Pulmonary artery endothelial cell (primary cell): ENCODE measurements around the gene DPP9. TPM values are rescaled to one million over a fixed set of nuclear protein-coding genes. Genes with fewer than 3 reads are reported as not detected.
"Not testable (repeated sequence)": the region's sequence is repeated elsewhere in the genome, so short reads cannot be mapped to it uniquely, and the experiment has no call there.

Experiments used
- DNase-seq: peaks from one replicate; pipeline ENCODE4 v3.0.0-alpha.2; 2011; ENCODE audit warnings: low read depth, low spot score
- total RNA-seq: library from RNA; depleted of rRNA; stranded (reverse); fragments of >200 nt; gene quantifications from 2 replicates; pipeline ENCODE4 v1.2.3, GENCODE V29; 2014

DPP9 gene
- total RNA-seq, 1 donor from 2014 or later, result 24.5 TPM

DNA sequence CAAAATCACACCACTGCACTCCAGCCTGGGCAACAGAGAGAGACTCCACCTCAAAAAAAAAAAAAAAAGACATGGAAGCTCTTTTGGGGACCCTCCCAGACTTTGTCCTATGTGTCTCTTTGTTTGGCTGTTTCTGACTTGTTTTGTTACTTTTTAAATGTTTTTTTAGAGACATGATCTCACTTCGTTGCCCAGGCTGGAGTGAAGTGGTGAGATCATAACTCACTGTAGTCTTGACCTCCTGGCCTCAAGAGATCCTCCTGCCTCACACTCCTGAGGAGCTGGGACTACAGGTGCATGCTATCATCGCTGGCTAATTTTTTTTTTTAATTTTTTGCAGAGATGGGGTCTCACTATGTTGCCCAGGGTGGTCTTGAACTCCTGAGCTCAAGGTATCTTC, 16.4 kb upstream of the DPP9 start:
- DNase-seq, result no peak

DNA sequence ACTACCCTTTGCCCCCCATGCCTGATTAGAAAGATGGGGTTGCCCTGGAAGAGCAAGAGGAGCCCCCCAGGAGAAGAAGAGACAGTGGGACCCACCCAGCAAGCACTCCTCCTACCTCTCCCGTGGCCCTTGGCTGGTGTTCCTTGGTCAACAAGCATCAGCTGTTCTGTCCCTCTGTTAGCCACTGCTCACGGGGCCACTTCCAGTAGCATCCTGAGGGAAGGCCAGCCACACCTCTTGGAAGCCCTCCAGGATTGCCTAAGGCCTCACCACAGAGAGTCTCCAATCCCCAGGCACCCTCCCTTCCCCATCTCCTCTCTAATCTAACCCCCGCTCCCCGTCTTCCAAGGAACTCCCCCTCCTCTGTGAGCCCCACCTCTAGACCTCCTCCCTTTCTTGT, 15.1 kb upstream of the DPP9 start:
- no peak for DNase-seq

DNA sequence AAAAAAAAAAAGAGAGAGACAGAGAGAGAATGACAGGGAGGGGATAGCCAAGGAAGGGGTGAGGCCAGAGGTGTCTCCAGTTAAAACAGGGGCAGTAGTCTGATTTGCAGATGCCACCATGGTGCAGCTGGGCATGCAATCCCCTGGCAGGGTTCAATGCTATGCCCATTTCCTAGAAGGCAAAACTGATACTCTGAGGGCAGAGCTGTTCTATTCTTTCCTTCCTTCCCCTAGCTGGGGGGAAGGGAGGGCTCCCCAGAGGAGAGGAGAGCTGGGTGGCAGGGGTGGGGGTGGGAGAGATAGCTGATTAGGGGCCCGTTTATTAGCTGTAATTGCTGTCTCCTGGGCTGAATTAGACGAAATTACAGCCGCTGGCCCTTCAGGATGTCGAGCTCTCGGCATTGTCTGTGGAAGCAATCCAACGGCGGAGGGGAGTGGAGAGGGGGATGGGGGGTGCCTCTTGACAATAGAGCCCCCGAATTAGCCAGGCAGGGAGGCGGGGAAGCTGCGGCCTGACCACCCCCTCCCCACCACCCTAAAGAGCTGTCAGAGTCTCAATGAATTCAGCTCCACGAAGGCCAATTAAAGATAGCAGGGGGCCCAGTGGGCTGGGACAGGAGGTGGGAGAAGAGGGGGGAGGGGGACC, 14.4 kb upstream of the DPP9 start:
- no peak for DNase-seq

DNA sequence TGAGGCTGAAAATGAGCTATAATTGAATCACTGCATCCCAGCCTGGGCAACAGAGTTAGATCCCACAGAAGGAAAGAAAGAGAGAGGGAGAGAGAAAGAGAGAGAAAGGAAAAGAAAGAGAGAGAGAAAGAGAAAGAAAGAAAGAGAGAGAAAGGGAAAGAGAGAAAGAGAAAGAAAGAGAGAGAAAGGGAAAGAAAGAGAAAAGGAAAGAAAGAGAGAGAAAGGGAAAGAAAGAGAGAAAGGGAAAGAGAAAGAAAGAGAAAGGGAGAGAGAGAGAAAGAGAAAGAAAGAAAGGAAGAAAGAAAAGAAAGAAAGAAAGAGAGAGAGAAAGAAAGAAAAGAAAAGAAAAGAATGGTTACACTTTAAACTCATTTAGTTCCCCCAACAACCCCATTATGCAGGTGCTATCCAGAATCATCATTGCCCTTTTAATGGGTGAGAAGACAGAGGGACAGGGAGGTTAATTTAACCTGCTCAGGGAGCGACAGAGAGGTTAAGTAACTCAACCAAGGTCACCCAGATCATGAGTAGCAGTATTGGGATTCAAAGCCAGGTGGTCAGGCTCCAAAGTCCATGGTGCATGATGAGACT, 10.2 kb upstream of the DPP9 start:
- no peak for DNase-seq

DNA sequence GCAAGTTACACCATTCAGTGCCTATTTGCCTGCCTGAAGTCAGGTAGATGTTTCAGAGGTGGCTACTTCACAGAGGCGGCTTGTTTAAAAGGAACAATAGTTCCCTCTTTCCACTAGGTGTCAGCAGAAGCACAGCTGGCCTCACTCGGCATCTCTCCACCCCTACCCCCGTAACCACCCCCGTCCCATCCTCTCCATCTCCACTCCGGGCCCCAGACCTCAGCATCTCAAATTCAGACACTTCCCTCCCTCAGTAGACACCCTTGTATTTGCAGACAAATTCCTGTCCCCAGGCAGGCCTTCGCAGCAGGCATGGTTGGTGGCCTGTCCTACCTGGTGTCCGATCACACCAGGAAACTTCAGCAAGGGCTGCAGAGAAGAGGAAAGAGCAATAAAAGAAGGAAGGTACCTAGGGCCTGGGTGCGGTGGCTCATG, 9.1 kb upstream of the DPP9 start:
- DNase-seq, result no peak

DNA sequence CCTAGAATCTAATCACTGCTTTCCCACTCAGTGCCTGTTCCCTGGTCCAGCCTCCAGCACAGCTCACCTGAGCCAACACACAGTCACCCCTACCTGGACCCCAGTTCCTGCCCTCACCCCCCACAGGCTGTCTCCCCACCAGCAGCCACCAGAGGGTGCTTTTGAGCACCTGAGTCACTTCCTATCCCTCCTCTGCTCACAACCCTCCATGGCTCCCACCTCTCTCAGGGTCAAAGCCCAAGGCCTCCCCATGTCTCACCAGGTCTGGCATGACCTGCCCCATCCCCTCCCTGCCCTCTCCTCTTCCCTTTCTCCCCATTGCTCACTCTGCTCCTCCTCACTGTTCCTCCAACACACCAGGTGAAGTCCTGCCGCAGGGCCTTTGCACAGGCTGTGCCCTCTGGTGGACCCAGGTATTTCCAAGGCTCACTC, 7.1 kb upstream of the DPP9 start:
- no peak for DNase-seq

DNA sequence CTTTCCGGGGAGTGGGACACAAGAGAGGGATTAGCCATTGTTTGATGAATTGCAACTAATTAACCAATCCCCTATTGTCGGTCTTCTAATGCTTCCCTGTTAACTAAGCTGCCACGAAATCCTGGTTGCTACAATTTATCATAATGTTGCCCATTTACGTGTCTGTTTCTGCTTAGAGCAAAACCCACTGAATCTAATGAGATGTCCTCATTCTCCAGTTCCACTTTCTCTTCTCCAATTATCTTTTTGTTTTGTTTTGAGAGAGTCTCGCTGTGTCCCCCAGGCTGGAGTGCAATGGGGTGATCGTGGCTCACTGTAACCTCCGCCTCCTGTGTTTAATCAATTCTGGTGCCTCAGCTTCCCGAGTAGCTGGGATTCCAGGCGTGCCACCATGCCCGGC, 5.2 kb upstream of the DPP9 start:
- no peak for DNase-seq

DNA sequence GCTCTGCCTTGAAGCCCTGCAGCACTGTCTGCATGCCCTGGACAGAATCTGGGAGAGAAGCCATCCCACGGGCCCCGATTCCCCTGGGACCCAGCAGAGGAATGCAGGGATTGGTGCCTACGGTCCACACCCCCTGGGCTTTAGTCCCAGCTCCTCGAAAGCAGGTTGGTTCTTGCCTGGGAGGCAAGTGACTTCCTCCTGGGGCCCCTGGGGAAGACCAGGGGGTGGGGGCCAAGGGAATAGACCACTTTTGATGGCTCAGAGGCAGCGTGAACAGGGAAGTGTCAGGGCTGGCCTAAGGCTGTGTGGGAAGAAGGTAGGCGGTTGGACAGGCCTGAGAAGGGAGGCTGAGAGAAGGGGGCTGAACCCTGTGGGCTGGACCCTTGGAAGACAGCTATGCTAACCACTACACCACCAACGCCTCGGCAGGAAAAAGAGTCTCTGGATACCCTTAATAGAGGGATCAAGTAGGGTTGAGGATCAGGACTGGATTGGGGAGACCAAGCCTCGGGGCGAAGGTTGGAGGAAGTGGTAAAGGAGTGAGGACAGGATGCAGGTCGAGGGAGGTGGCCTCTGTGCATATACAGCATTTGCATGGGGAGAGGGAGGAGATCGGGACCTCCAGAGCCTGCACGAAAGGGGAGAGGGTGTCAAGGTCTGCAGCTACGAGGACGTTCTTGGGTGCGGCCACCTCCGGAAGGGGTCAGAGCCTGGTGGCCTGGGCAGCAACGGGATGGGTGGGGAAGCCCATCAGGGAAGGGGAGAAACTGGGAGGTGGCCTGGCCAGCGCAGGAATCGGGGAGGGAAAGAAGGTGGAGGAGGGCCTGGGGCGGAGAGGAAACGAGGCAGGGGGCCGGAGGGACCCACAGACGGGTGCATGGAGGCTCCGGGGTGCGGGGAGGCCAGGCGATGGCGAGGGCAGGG, 709 bp downstream of the DPP9 start:
- no peak for DNase-seq

DNA sequence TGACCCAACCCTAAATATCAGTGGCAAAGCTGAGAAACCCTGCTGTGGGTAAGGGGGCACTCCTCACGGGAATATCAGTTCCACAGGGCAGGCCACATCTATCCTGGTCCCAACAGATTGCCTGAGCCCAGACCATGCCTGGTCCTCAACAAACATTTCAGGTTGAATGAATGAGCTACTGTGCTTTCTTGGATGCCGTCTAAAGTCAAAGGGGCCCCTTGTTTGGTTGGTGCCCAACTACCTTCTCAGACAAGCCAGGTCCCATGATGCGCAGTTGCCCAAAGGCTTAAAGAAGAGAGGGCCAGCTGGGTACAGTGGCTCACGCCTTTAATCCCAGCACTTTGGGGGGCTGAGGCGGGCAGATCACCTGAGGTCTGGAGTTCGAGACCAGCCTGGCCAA, 2.4 kb downstream of the DPP9 start:
- DNase-seq, result no peak

DNA sequence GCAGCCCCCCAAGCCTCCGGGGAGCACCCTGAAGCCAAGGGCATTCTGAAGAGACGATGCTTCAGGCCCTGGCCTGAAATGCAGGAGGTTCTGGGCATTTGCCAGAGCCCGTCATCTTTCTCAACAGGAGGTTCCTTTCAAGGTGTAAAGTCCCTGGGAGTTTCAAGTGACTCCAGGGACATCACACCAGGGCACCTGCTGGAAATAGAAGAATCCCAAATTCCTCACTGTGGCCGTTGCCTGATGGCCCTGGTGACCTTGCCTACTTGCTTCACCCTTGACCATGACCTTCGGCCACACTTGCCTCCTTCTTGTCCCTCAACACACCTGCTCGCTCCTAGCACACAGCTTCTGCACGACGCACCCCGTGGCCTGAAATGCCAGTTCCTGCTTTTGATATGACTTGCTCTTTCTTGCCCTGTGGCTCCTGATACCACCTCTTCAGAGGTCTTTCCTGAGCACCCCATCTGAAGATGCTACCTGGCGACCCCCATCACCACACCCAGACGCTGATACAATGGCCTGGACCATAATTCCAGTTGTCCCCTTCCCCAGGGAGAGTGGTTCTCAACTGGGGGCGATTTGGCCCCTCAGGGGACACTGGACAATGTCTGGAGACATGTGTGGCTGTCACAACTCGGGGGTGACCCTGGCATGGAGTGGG, 3.5 kb downstream of the DPP9 start:
- DNase-seq, result no peak

DNA sequence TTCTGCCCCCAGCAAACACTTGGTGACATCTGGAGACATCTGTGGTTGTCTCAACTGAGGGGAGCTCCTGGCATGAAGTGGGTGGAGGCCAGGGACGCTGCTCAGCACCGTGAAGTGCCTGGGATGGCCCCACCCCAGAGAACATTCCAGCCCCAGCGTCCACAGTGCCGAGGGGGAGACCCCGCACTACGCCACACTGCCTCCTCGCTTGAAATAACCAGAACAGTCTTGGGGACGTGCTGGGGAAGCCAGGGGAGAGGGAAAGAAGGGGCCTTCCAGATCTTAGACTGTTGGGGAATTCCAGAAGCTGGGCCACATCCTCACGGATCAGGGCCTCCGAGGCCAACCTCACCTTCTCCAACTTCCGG, 4.2 kb downstream of the DPP9 start:
- DNase-seq, result no peak

DNA sequence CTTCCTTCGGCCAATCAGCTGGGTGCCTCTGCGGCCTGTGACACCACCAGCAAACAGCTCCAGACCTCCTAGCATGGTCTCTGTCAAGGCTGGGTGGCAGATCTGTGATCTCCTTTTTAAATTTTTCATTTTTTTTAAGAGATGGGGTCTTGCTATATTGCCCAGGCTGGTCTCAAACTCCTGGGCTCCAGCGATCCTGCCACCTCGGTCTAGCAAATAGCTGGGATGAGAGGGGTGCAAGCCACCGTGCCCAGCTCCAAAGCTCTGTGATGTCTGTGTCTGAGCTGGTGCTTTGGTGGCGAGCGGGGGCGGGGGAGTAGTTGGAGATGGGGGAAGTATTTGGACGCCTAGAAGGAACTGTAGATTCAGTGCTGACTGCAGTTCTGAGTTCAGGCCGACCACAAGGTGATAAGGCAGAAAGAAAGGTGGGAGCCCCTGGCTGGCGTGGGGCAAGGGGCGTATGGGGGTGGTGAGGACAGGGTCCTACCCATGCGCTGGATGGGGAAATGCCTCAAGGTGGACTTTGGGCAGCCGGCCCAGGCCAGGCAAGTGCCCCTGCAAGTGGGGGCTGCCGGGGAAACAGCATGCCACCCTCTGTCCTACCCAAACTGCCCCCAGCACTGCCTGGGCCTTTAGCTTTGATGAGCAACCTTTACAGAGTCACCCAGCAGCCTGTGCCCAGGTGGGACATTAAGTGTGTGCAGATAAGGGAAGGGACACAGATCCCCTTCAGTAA, 5.5 kb downstream of the DPP9 start:
- DNase-seq, result no peak

DNA sequence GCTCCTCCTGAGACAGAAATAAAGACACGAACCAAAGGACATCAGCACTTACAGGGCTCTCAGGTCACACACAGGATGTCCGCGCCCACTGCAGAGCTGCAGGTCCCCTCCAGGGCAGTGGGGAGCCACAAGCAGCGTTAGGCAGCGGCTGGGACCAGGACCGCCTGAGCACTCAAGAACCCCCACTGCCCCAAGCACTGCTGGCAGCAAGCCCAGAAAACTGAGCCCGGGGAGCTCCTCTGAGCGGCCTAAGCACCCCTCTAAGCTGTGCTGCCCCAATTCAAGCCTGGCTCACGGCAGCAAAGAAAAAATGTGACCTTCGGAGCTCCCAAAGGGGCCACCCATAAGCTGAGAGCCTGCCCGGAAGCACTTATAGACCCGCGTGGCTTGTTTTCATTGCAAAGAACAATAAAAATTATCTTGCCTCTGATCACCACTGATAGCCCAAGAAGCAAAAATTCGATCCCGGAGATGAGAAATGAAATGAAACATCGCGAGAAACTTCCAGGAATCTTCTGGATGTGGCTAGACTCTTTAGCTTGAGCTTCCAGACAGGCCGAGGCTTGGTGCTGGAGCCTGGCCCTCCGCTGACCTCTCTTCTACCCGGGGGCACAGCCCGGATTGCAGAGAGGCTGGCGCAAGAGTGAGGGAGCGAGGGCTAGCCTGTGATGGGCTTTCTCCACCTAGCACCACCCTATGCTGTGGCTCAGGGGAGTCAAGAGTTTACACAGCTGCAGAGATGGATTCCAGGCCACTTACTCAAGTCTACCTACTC, 6.3 kb downstream of the DPP9 start:
- DNase-seq, result no peak

DNA sequence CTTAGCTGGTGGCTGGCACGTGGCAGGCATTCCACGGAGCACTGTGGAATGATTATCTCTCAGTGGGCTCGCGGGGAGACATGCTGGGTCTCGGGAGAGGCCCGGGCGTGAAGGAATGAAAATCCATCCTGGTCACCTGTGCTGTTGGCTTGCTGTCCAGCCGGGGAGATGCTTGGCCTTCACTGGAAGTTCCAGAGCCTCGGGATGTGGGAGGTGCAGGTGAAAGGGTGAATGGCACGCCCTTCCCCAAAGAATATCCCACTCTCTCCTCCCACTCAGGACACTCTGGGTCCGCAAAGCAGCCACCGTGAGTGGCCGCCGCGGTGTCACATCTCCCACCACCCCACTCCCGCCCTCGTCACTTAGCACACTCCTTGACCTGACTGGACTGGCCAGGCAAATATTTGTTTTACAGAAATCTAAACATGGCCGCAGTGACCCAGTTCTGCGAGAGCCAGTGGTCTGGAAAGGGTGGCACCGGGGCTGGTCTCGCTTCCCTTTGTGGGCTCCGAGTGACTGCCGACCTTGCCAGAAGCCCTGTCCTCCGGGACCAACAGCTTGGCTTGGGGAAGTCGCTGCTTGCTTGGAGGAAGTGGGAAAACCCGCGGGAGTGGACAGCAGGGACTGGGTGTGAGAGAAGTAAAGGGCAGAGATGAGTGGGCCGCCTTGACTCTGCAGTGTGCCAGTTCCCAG, 8.0 kb downstream of the DPP9 start:
- DNase-seq, result no peak

DNA sequence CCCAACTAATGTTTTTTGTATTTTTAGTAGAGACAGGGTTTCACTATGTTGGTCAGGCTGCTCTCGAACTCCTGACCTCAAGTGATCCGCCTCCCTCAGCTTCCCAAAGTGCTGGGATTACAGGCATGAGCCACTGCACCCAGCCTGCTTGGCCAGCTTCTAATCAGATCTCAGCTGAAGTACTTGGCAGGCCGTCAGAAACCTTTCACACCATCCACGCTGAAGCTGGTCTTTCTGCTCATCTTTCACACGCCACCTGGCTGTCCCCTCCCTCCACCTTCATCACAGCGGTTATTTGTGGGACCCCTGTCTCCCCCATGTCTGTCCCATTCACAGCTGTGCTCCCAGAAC, 8.5 kb downstream of the DPP9 start:
- DNase-seq, result not testable (repeated sequence)

DNA sequence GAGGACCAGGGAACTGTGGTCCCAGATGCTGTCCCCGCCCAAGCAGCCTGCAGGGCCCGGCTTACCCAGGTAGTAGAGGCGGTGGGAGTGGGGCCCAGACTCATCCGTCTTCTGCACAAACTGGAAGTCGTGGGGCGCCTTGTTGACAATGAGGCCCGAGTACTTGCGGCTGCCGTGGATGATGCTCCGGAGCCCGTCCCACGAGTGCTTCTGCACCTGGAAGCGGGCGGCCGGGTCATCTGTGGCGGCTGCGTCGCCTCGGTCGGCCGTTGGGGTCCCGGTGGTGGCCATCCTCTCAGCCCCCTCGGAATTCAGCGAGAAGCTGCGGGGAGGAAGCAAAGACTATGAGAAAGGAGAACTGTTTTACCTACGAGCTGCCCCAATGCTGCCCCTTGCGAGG, 9.6 kb downstream of the DPP9 start:
- no peak for DNase-seq

DNA sequence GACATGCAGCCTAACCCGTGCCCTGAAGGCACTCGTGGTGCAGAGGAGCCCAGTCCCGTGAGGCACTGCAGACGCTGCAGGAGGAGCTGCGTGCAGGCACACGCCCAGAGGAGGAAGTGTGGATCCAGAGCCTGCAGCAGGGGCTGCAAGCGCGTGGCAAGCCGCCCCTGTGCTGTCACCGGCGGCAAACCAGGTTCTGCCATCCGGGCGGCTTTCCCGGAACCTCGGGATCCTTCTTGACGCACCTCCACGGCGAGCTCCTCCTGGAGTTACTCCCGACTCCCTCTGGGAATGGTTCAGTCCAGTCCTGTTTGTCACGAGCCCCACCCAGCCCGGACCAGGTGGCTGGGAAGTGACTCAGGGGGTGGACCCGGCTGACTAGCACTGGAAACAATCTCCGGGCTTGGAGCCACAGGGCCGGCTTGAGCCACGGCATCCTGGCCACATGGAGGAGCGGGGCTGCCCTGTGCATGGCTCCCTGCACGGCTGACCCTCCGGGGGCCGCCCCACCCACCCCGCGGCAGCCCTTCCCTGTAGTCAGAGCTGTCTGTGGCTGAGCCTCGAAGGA, 10.2 kb downstream of the DPP9 start:
- DNase-seq, result peak; percentile 91

DNA sequence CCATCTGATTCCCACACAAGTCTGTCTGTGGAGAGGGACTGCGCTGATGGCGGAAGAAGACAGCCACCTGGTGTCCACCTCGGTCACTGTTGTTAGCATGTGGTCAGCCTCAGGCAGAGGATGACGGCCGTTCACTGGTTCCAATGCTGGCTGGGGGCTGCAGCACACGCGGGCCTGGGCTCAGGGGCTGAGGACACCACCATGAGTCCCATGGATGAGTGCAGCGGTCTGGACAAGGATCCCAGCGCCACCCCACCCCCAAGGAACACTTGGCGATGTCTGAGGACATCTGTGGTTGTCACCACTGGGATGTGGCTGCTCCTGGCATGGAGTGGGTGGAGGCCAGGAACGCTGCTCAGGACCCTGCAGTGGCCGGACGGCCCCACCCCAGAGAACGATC, 10.9 kb downstream of the DPP9 start:
- no peak for DNase-seq

DNA sequence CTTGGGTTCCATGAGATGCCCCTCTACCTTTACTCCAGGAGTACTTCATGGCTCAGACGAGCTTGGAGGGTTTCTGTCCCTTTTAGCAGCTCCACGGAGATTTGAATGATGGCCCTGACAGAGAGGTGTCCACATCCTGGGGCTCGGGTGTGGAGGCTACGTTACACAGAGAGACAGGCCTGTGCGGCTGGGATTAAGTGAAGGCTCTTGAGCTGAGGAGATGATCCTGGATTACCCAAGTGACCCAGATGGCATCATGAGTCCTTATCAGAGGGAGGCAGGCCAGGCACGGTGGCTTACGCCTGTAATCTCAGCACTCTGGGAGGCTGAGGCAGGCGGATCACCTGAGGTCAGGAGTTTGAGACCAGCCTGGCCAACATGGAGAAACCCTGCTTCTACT, 12.4 kb downstream of the DPP9 start:
- DNase-seq, result no peak

DNA sequence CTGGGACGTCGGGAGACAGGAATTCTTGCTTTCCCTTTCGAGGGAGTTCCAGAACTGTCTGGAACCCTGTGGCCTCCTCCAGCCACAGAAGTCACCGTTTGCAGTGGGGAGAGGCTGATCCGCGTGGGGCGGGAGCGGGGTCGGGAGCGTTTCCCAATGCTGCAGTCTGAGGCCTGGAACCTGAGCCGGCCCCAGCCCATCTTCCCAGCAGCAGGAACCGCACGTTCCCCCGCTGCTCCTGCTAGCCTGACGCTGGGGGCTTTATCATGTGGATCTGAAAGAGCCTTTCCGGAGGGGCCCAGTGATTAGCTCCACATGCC, 13.4 kb downstream of the DPP9 start:
- no peak for DNase-seq
